Measurements from ENCODE around the gene PKP4. TPM values are rescaled to one million over a fixed set of nuclear protein-coding genes. Genes with fewer than 3 reads are reported as not detected.

PKP4 gene
- total and polyA plus RNA-seq, 9 of the 15 experiments (the other 6 are each of a cell fraction or from before 2014, with no cell fraction given): 24.6 to 99.1 (median 74.0) TPM

- FAIRE-seq: no peak
- ATAC-seq: no peak; the same call in 2 of the 3 replicates
- Histone ChIP-seq H3K27ac (ENCODE audit: extremely low read depth, low read depth, low read length) (no peak overlapping the region), H3K4me1 (replicated peaks in 1 of 2; ENCODE audit: control insufficient read depth in 2 of 2, insufficient read depth in 2 of 2, low read length in 2 of 2) (no peaks in the 10 kb centered on the region), H3K9ac (ENCODE audit: insufficient read depth in 1 of 2, low read depth in 2 of 2, low read length in 2 of 2) (no peak overlapping the region), H3K9me3 (replicated peaks; ENCODE audit: control insufficient read depth, insufficient read depth, low read depth, low read length) (no peaks in the 10 kb centered on the region), H3K79me2 (ENCODE audit: control insufficient read depth, insufficient read depth, low read length) (no peaks in the 10 kb centered on the region), H4K20me1 (replicated peaks; ENCODE audit: control insufficient read depth, insufficient read depth, low read length) (no peaks in the 10 kb centered on the region), H3K27me3 (ENCODE audit: control insufficient read depth in 2 of 2, insufficient read depth in 2 of 2, low read length in 2 of 2) (peaks cover 20 to 43% of the 10 kb centered on the region in 2 experiments; a peak in 4 of 5 replicates), H3K9me1 (ENCODE audit: control insufficient read depth, insufficient read depth, low read length) (no peaks in the 10 kb centered on the region), H3K4me3 (no peak overlapping the region), H2AFZ (ENCODE audit: low read depth, low read length) (no peak overlapping the region), H3K4me2 (ENCODE audit: insufficient read depth, low read length) (no peak overlapping the region), H3K36me3 (ENCODE audit: control insufficient read depth, insufficient read depth, low read length) (no peaks in the 10 kb centered on the region)
- intact Hi-C loops (cut with micrococcal nuclease): no loop called here
- ChIA-PET POLR2A (no interaction called here), CTCF (ENCODE audit: low intra/inter-chr PET ratio) (no interaction called here)
- 3% methylated on average over 3 of the region's 3 CpGs for WGBS (ENCODE audit: insufficient coverage, low coverage, missing lambda C conversion rate)
- TF ChIP-seq CEBPB (tag; IDR thresholded peaks at IDR 0.05): peak; percentile 69
- TF ChIP-seq CEBPG (CRISPR knock-in tag; IDR thresholded peaks at IDR 0.05): no peak
- peak; percentile 13 to 61; a peak in 2 of 4 replicates for TF ChIP-seq CEBPG (tag; conservative IDR thresholded peaks at IDR 0.05 in 1 of 2, IDR thresholded peaks at IDR 0.05 in 1 of 2)
- TF ChIP-seq ZNF224 (CRISPR knock-in tag; IDR thresholded peaks at IDR 0.05): no peak
- no peak for DNase-seq (ENCODE audit: extremely low read depth in 1 of 4, low spot score in 3 of 4)
- in situ Hi-C loops (cut with MboI): no loop called here
- no TSS peak for BruUV-seq (replicated peaks)
Observed at GRCh38 chr2:158692372-158693103, 235.8 kb downstream of the PKP4 start.

GRCh38 chr2:158693476-158693875 is 236.7 kb downstream of the PKP4 start:
- H3K27ac ChIP-seq (ENCODE audit: extremely low read depth, low read depth, low read length): no peak overlapping the region
- no peak overlapping the region for H2AFZ ChIP-seq (ENCODE audit: low read depth, low read length)
- BruUV-seq (replicated peaks): no TSS peak
- ChIA-PET POLR2A (no interaction called here), CTCF (ENCODE audit: low intra/inter-chr PET ratio) (no interaction called here)
- H3K9me1 ChIP-seq (ENCODE audit: control insufficient read depth, insufficient read depth, low read length): no peaks in the 10 kb centered on the region
- H3K9ac ChIP-seq (ENCODE audit: insufficient read depth in 1 of 2, low read depth in 2 of 2, low read length in 2 of 2): no peak overlapping the region
- no peak for ATAC-seq
- FAIRE-seq: peak; percentile 6
- TF ChIP-seq GATAD2B (IDR thresholded peaks at IDR 0.05; ENCODE audit: borderline replicate concordance) (no peak), ESRRA (IDR thresholded peaks at IDR 0.05; ENCODE audit: borderline replicate concordance, low read depth) (peak; percentile 33; the same call in 1 of the 2 replicates), ETS1 (conservative IDR thresholded peaks at IDR 0.05; ENCODE audit: control insufficient read depth, low read depth, low read length) (no peak), RBM25 (IDR thresholded peaks at IDR 0.05; ENCODE audit: low read depth, low read length, severe bottlenecking) (peak; percentile 93)
- peaks cover 15 to 35% of the 10 kb centered on the region in 2 experiments; a peak in 4 of 5 replicates for H3K27me3 ChIP-seq (ENCODE audit: control insufficient read depth in 2 of 2, insufficient read depth in 2 of 2, low read length in 2 of 2)
- H3K4me3 ChIP-seq: no peak overlapping the region
- H3K79me2 ChIP-seq (ENCODE audit: control insufficient read depth, insufficient read depth, low read length): no peaks in the 10 kb centered on the region
- in situ Hi-C loops (cut with MboI) (no loop called here), intact Hi-C loops (cut with micrococcal nuclease) (no loop called here)
- H3K9me3 ChIP-seq (replicated peaks; ENCODE audit: control insufficient read depth, insufficient read depth, low read depth, low read length): no peaks in the 10 kb centered on the region
- H3K4me2 ChIP-seq (ENCODE audit: insufficient read depth, low read length): no peak overlapping the region
- H4K20me1 ChIP-seq (replicated peaks; ENCODE audit: control insufficient read depth, insufficient read depth, low read length): no peaks in the 10 kb centered on the region
- no peak for DNase-seq (ENCODE audit: extremely low read depth in 1 of 4, low spot score in 3 of 4)
- no peaks in the 10 kb centered on the region for H3K4me1 ChIP-seq (replicated peaks in 1 of 2; ENCODE audit: control insufficient read depth in 2 of 2, insufficient read depth in 2 of 2, low read length in 2 of 2)
- H3K36me3 ChIP-seq (ENCODE audit: control insufficient read depth, insufficient read depth, low read length): no peaks in the 10 kb centered on the region
